ENCODE measurements around the gene NAA16.
"Not testable (repeated sequence)": the region's sequence is repeated elsewhere in the genome, so short reads cannot be mapped to it uniquely, and the experiment has no call there.

GRCh38 chr13:41421330-41421729 lies 110.3 kb downstream of the NAA16 start:
- not testable (repeated sequence) for TF ChIP-seq EZH2phosphoT487 (IDR thresholded peaks at IDR 0.05; ENCODE audit: borderline replicate concordance, low read length); CTCF (conservative IDR thresholded peaks at IDR 0.05; ENCODE audit: low read depth, low read length)
